NK-92 (cell line): Measurements from ENCODE around the gene RBM44.
"Not testable (repeated sequence)": the region's sequence is repeated elsewhere in the genome, so short reads cannot be mapped to it uniquely, and the experiment has no call there.

Source experiments
- DNase-seq: peaks from one replicate; lab custom pipeline; 2025; ENCODE audit not compliant: unreplicated experiment; lab: John Stamatoyannopoulos, UW

The RBM44 gene

DNA sequence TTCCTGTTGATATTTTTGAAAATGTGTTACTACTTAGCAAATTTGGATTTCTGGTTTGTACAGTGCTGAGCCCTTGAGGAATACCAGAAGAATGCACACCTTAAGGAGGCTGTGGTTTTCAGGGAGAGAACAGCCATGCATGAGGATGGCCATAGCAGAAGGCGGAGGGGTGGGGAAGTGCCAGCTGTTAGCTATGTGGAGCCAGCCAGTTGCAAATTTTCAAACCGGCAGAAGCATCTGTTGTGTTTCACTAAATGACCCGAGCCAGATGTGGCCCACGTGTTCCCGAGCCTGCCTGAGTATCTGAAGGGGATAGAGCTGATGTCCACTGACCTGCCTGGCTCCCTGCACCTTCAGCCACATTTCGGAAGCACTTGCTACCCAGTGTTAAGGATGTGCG lies 16.4 kb upstream of the RBM44 start:
- no peak for DNase-seq

DNA sequence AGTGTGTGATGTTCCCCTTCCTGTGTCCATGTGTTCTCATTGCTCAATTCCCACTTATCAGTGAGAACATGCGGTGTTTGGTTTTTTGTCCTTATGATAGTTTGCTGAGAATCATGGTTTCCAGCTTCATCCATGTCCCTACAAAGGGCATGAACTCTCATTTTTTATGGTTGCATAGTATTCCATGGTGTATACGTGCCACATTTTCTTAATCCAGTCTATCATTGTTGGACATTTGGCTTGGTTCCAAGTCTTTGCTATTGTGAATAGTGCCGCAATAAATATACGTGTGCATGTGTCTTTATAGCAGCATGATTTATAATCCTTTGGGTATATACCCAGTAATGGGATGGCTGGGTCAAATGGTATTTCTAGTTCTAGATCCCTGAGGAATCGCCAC lies 14.9 kb upstream of the RBM44 start:
- DNase-seq: not testable (repeated sequence)

DNA sequence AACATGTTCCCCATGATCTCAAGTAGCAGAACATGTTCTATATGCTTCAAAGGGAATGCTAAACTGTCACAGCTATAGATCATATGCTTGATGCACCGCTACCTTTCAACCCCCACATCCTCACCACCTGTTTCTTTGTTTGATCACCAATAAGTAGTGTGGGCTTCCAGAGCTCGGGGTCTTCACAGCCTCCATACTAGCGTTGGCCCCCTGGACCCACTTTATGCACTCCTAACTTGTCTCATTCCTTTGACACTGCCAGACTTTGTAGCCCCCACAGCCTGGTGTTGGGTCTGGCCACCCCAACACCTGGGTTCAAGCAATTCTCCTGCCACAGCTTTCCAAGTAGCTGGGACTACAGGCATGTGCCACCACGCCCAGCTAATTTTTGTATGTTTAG lies 11.6 kb upstream of the RBM44 start:
- DNase-seq: no peak

DNA sequence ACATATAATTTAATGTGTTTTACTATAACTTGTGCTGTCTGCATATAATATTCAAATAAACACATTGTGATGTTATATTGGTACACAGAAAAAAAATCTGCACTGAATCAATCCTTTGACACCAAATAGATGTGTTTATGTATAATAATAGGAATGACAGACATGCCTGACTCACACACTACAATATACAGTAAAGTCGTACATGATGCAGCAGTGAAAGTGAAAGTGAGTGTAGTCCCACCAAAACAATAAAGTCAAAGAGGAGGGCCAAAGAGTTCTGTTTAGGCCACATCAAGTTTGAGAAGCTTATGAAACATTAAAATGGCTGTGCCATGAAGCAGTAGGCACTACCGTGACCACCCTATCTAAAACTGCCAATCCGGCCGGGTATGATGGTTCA lies 8.2 kb upstream of the RBM44 start:
- no peak for DNase-seq

DNA sequence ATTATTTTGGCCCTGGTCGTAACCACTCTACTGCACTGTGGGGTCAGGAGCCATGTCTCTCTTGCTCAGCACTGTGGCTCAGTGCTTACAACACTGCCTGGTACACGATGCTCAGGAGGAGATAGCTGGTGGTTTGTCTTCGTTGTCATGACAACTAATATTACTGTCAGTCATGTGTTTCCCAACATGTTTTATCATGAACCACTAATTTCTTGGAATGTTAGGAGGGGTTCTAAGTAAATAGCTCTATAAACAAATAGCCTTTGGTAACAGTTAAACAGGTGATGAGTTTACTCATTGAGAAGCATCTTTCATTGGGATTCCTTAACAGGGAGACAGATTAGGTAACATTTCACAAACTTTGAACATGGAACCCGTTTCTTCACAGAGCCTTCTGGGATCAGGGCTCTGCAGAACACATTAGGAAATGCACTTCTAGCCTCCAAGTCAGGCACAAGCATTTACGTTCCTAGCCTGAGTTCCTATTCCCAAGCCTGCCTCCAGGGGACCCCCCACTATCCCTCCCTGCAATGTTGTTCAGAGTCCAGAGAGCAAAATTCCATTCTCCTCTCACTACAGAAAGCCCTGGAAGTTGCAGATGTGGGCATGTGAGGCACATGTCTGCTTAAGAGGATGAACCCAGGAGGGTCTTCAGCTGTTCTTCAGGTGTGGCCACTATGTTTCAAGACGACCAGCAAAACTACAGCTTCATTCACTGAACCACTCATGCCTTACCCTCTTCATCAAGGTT lies 6.4 kb upstream of the RBM44 start:
- DNase-seq: no peak

DNA sequence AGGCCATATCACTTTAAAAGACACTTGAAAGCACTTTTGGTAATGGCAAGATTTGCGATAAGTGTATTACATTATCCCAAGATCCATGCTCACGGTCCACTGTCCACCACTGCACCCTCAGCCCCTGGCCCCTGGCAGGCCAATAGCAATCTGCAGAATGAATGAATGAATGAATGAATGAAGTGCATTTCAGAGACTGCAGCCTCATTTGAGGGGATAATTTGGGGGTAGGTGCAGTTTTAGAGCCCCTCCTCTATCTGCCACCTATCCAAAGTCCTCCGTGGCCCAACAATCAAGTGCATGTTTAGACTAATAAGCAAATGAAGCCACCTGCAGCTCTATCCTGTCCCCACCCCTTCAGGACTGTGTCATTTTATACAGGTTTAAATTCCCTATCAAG lies 1.3 kb upstream of the RBM44 start:
- no peak for DNase-seq

DNA sequence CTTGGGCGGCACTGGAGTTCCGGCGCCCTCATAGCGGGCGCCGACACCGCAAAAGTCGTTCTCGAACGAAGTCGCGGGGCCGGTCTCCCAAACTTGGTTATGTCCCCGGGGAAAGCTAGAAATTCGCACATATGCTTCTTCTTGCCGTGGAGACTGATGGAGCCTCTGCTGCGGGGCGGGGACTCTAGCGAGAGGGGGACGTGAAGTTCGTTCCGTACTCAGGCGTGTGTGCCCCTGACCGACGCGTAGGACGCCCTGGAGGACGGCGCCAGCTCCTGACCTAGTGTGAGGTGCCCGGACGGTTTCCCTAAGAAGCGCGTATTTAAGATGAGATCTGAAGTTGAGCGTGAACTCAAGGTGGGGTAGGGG lies 465 bp downstream of the RBM44 start:
- no peak for DNase-seq

DNA sequence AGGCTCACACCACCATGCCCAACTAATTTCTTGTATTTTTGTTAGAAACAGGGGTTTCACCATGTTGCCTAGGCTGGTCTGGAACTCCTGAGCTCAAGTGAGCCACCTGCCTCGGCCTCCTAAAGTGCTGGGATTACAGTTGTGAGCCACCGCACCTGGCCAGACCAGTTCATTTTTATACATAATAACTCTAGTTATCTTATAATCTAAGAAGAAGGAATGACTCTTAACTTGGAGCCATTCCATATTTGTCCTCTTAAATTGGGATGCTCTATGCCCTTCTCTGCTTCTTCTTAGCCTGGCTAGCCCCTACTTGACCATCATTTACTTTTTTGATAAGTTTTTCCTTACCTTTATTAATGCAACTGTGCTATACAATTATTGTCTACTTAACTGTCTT lies 2.9 kb downstream of the RBM44 start:
- no peak for DNase-seq

DNA sequence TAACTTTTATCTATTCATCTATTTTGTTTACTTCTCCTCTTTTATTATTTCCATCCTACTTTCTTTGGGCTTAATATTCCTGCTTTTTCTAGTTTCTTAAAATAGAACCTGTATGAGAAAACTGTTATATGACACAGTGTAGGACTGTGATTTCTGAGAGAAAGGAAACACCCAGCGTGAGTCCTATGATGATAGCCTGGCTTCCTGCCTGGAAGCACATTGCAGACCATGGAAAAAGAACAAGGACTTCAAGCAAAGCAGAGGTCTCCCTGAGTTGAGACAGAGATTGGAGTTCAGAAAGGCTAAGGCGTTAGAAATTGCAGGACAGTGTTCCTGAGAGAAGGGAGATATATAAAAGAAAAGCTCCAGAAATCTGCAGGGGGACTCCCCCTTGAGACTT lies 7.8 kb downstream of the RBM44 start:
- no peak for DNase-seq

DNA sequence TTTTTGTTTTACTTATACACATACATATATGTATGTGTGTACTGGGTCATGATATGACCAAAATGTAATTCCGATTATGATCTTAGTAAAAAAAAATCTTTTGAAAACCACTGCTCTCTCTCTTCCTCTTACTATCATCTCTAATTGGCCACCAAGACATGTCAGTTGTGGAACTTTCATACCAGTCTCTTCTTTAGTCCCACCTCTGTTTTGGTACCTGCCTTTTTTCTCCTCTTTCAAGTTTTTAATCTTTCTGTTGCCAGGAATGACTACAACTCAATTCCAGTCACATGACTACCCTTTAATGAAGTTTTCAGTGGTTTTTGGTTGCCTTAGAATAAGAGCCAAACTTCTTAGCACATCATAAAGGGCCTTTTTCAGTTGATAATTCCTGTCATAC lies 17.1 kb downstream of the RBM44 start:
- DNase-seq: no peak

DNA sequence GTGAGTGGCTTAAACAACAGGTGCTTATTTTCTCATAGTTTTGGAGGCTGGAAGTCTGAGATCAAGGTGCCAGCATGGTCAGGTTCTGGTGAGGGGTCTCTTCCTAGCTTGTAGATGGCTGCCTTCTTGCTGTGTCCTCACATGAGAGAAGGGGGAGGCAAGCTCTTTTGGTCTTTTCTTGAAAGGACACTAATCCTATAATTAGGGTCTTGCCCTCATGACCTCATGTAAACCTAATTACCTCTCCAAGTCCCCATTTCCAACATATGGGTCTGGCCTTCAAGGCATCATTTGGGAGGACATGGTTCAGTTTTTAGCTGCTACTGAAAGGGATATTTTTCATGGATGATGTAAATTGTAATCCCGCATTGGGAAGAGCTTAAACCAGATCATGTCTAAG lies 18.0 kb downstream of the RBM44 start:
- no peak for DNase-seq

DNA sequence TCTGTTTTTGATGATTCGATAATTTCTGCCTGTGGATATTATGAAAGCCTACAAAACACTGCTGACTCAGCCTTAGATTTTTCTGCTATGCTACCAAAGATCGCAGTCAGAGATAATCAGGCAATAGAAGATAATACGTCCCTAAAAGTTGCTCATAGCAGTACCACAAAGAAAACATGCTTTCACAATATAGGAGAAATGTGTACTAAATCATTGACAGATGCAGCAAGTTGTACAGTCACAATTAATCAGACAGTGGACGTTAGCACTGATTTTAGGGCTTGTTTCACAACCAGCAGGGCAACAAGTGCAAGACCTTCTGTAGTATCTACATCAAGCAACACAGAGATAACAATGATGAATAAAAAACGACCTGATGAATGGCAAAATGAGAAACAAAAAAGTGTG lies 19.5 kb downstream of the RBM44 start:
- no peak for DNase-seq

DNA sequence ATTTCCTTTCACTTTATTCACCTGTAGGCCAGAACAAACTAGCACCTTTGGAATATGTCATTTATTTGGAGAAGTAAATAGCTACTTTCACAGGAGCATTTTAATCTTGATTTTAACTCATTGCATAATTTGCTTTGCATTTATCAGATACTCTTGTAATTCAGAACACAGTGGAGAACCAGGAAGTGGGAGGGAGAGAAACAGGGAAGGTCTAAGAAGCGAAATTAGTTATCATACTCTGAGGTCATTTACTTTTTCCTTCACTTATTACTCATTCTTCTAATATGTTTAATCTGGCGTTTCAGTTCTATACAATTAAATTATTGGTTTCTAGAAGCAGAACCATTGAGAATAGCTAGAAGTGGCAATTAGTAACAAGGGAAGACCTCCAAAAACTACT lies 20.7 kb downstream of the RBM44 start:
- DNase-seq: no peak

DNA sequence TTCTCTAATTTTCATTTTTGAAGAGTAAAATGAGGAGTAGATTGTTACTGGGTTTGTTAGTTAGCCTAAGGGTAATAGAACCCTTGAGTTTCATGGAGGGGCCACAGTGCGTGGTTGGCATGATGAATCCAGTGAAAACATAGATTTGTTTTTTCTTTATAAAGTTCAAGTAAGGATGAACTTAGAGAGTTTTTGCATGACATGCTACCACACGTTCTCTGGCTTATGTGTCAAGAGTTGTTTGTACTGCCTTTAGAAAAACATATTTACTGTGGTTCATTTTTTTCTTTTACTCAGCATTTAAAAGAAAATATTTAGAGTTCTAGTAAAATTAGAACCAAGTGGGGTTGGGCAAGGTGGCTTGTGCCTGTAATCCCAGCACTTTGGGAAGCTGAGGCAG lies 21.8 kb downstream of the RBM44 start:
- no peak for DNase-seq

DNA sequence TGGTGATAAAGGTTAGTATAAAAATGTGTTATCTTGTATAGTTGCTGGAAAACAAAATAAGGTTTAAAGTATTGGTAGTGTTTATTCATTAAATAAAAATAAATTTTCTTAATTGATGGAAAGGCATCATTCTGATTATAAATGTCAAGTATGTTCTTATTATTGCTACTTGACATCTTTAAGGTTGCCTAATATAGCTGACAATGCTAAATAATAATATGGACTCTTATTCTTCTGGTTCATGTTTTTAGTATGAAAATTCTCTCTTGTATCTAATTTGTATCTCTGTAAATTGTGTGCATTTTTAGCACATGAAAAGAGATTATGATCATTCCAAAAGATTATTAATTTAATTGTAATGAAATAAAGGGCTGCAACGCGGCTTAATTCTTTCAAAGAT lies 25.0 kb downstream of the RBM44 start:
- DNase-seq: no peak

DNA sequence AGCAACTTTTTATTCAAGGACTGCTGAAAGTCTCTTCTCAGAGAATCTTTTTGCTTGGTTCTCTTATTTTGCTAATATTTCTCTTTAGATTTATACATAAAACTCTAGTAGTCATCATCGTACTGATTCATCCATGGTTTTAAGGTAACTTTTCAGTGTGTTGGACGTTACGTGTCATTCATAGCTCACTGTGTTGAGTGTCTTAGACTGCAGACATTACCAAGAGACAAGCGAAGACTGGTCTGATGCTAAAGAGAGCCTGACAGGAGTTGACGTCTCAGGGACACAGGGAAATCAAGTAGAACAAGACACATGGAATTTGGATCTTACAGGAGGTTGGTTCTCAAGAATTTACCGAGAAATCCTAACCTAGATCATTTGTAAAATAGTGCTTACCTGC lies 25.5 kb downstream of the RBM44 start:
- no peak for DNase-seq

DNA sequence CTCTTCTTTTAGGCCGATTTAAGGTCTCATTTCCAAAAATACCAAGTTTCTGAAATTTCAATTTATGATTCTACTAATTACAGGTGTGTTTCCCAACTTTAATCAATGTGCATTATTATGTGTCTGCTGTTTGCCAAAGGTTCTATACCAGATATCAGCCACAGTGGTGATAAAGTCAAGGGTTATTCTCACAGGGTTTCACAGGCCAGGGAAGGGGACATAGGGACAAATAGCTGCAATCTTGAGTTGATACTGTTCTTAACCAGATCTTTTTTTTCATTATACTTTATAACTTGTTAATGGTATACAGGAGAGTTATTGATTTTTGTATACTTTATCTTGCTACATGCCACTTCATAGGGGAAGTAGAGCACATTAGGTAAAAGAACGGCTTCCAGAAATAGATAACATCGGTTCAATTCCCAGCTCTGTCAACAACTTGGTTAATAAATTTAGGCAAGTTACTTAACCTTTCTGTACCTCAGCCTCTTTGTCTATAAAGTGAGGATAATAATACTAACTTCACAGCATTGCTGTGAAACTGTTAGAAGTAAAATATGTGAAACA lies 28.9 kb downstream of the RBM44 start:
- DNase-seq: no peak

DNA sequence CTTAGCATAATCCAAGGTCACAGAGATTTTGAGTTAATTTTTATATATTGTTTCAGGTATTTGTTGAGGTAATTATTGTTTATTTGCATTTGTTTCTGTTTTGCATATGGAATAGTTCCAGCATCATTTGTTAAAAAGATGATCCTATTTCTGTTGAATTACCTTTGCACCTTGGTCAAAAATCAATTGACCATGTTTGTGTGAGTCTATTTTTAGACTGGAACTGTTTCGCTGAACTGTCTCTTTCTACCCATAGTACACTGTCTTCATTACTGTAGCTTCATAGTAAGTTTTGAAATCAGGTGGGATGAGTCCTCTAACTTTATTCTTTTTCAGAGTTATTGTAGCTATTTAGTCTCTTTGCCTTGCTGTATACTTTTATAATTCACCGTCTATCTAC lies 31.9 kb downstream of the RBM44 start:
- DNase-seq: no peak

DNA sequence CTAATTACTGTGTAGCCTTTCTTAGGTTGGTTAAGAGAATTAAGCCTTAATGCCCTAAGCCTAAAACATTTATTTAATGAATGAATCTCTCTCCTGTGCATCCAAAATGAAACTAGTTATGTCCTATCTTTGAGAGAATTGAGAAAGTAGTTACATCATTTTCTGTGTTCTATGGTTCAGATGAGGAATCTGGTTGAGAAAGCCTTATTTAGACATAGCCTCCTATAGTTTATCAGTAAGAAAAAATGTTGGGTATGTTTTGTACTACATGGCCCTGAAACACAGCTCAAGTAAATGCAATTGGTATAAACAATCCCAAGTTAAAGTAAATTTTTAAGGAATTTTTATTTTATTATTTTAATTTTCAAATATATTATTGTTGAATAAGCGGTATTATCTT lies 35.0 kb downstream of the RBM44 start:
- no peak for DNase-seq

DNA sequence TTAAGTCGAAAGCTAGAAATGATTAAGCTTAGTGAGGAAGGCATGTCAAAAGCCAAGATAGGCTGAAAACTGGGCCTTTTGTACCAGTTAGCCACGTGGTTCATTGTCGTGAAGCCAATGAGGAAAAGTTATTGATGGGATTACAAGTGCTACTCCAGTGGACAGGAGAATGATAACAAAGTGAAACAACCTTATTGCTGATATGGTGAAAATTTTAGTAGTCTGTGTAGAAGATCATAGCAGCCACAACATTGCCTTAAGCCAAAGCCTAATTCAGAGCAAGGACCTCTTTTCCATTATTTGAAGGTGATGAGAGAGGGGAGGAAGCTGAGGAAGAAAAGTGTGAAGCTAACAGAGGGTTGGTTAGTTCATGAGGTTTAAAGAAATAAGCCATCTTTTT lies 36.8 kb downstream of the RBM44 start:
- DNase-seq: no peak

DNA sequence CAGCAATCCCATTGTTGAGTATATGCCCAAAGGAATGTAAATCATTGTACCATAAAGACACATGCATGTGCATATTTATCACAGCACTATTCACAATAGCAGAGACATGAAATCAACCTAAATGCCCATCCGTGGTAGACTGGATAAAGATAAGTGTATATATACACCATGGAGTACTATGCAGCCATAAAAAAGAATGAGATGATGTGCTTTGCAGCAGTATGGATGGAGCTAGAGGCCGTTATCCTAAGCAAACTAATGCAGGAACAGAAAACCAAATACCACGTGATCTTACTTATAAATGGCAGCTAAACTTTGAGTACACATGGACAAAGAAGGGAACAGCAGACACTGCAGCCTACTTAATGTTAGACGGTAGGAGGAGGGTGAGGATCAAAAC lies 42.5 kb downstream of the RBM44 start:
- DNase-seq: no peak

DNA sequence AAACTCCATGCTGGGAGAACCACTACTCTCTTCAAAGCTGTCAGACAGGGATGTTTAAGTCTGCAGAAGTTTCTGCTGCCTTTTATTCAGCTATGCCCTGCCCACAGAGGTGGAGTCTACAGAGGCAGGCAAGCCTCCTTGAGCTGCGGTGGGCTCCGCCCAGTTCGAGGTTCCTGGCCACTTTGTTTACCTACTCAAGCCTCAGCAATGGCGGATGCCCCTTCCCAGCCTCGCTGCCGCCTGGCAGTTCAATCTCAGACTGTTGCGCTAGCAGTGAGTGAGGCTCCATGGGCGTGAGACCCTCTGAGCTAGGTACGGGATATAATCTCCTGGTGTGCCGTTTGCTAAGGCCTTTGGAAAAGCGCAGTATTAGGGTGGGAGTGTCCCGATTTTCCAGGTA lies 50.4 kb downstream of the RBM44 start:
- DNase-seq: not testable (repeated sequence)

DNA sequence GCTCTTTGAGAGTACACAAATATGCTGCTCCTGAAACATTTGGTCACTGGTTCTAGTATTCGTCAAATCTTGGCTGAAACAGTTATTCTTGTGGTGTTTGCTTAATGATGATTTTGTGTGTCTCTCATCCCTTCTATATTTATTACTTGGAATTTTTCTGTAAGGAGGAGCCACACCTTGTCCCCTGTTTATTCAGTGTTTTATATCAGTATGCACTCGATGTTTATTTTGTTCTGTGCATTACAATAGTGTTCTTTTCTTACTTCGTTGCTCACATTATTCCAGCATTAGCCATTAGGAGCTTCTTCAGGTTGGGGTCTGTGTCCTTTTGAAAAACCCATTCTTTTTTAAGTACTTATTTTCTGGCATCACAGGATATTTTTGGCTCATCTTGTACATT lies 55.7 kb downstream of the RBM44 start:
- DNase-seq: no peak
